Smooth muscle cell (in vitro differentiated cells): ENCODE measurements around the gene ZNF784. TPM values are rescaled to one million over a fixed set of nuclear protein-coding genes. Genes with fewer than 3 reads are reported as not detected.

ENCODE experiments used
- DNase-seq: peaks from one replicate; lab custom pipeline; 2025; ENCODE audit not compliant: unreplicated experiment; lab: John Stamatoyannopoulos, UW
- H2AFZ ChIP-seq: fragments of 200-600 bp; sonication (generic); 2 replicates; pipeline ENCODE4 v1.6.0; 2016; ENCODE audit warnings: antibody characterized with exemption, low read depth, mild to moderate bottlenecking
- H3F3A ChIP-seq: fragments of 200-600 bp; sonication (generic); 2 replicates; pipeline ENCODE4 v1.6.0; 2017; ENCODE audit warnings: antibody characterized with exemption, low read depth
- H3K27ac ChIP-seq: fragments of 200-600 bp; sonication (generic); 2 replicates; pipeline ENCODE4 v1.5.1; 2016; ENCODE audit warnings: low read depth, mild to moderate bottlenecking
- H3K27me3 ChIP-seq: fragments of 200-600 bp; sonication (generic); 2 replicates; pipeline ENCODE4 v1.6.1; 2016; ENCODE audit warnings: low read depth, mild to moderate bottlenecking
- H3K36me3 ChIP-seq: fragments of 200-600 bp; sonication (generic); 2 replicates; pipeline ENCODE4 v1.5.1; 2016; ENCODE audit warnings: low read depth
- H3K4me1 ChIP-seq: fragments of 200-600 bp; sonication (generic); 2 replicates; pipeline ENCODE4 v1.5.1; 2016; ENCODE audit warnings: low read depth
- H3K4me2 ChIP-seq: fragments of 200-600 bp; sonication (generic); 2 replicates; pipeline ENCODE4 v1.6.0; 2016; ENCODE audit warnings: mild to moderate bottlenecking
- H3K4me3 ChIP-seq: fragments of 200-600 bp; sonication (generic); 2 replicates; pipeline ENCODE4 v1.5.1; 2016; ENCODE audit warnings: mild to moderate bottlenecking
- H3K79me2 ChIP-seq: fragments of 200-600 bp; sonication (generic); 2 replicates; pipeline ENCODE4 v1.6.0; 2016; ENCODE audit warnings: low read depth, mild to moderate bottlenecking
- H3K9ac ChIP-seq: fragments of 200-600 bp; sonication (generic); 2 replicates; pipeline ENCODE4 v1.6.0; 2016; ENCODE audit warnings: low read depth
- H3K9me3 ChIP-seq: fragments of 200-600 bp; sonication (generic); replicated peaks from 2 replicates; pipeline ENCODE4 v1.5.1; 2016; ENCODE audit warnings: low read depth
- H4K20me1 ChIP-seq: fragments of 200-600 bp; sonication (generic); 2 replicates; pipeline ENCODE4 v1.6.0; 2016; ENCODE audit warnings: low read depth
- CTCF ChIP-seq: fragments of 200-600 bp; sonication (generic); IDR thresholded peaks from 2 replicates; pipeline ENCODE4 v1.5.1; 2017; ENCODE audit warnings: borderline replicate concordance, mild to moderate bottlenecking, antibody characterized with exemption; ENCODE audit not compliant: insufficient read depth, poor library complexity, severe bottlenecking
- WGBS: methylation state at CpG from one replicate; pipeline ENCODE4 v1.1.7; 2016; ENCODE audit warnings: low lambda C conversion rate; 5-methylcytosine and 5-hydroxymethylcytosine counted together
- polyA plus RNA-seq: library from polyadenylated mRNA; unstranded; fragments of >200 nt; fragmentation: Nextera tagmentation; extraction: Ambion mirVana; gene quantifications from 2 replicates; pipeline ENCODE4 v1.2.1, GENCODE V29; 2016
- total RNA-seq: library from RNA; depleted of rRNA; stranded (reverse); fragments of >200 nt; gene quantifications from 2 replicates; pipeline ENCODE4 v1.2.3, GENCODE V29; 2014

ZNF784 gene
- total and polyA plus RNA-seq, 2 experiments from 2014 or later: 3.1 to 7.3 TPM

- H3K27me3 ChIP-seq: no peaks in the 10 kb centered on the region
- no peaks in the 10 kb centered on the region for H3K9me3 ChIP-seq
- H3F3A ChIP-seq: peaks cover 19% of the 10 kb centered on the region
- under 1% methylated on average over 47 of the region's 56 CpGs for WGBS
- H3K4me2 ChIP-seq: peak within 1 kb of the TSS; percentile 97
- peaks cover 55% of the 10 kb centered on the region for H3K79me2 ChIP-seq
- peak within 1 kb of the TSS; percentile 79 for H3K9ac ChIP-seq
- H3K27ac ChIP-seq: peak within 1 kb of the TSS; percentile 62
- DNase-seq: peak; percentile 47
- H2AFZ ChIP-seq: no peak within 1 kb of the TSS
- no peak for TF ChIP-seq CTCF
- H4K20me1 ChIP-seq: no peaks in the 10 kb centered on the region
- peaks cover 22% of the 10 kb centered on the region for H3K4me1 ChIP-seq
- peak within 1 kb of the TSS; percentile 79 for H3K4me3 ChIP-seq
- no peaks in the 10 kb centered on the region for H3K36me3 ChIP-seq
These were observed 18.9 kb upstream of the ZNF784 start, which contains the start of gene ZNF581 for GRCh38 chr19:55643003-55643886. TSS of gene ZNF581 (plus strand) at chr19:55643649. CDS start at chr19:55644572, 923 bp downstream.

GRCh38 chr19:55642153-55643002, 18.0 kb upstream of the ZNF784 start:
- no peaks in the 10 kb centered on the region for H3K36me3 ChIP-seq
- no peak overlapping the region for H2AFZ ChIP-seq
- peak overlapping the region; percentile 79 for H3K4me3 ChIP-seq
- H3K4me1 ChIP-seq: peaks cover 21% of the 10 kb centered on the region
- H3K27me3 ChIP-seq: no peaks in the 10 kb centered on the region
- peak overlapping the region; percentile 62 for H3K27ac ChIP-seq
- no peaks in the 10 kb centered on the region for H3K9me3 ChIP-seq
- peak overlapping the region; percentile 80 for H3K9ac ChIP-seq
- no peak for DNase-seq
- H3K79me2 ChIP-seq: peaks cover 58% of the 10 kb centered on the region
- H3K4me2 ChIP-seq: peak overlapping the region; percentile 97
- WGBS: under 1% methylated on average over 47 of the region's 65 CpGs
- no peak for TF ChIP-seq CTCF
- H4K20me1 ChIP-seq: no peaks in the 10 kb centered on the region
- H3F3A ChIP-seq: peaks cover 19% of the 10 kb centered on the region

- no peaks in the 10 kb centered on the region for H3K36me3 ChIP-seq
- peak overlapping the region; percentile 81 for H2AFZ ChIP-seq
- H4K20me1 ChIP-seq: no peaks in the 10 kb centered on the region
- H3K27ac ChIP-seq: peak overlapping the region; percentile 62
- H3K79me2 ChIP-seq: peaks cover 57% of the 10 kb centered on the region
- peak overlapping the region; percentile 80 for H3K9ac ChIP-seq
- WGBS: 2% methylated on average over 23 of the region's 25 CpGs
- peak overlapping the region; percentile 97 for H3K4me2 ChIP-seq
- peak overlapping the region; percentile 79 for H3K4me3 ChIP-seq
- H3K9me3 ChIP-seq: no peaks in the 10 kb centered on the region
- peaks cover 15% of the 10 kb centered on the region for H3K4me1 ChIP-seq
- H3K27me3 ChIP-seq: no peaks in the 10 kb centered on the region
- no peak for DNase-seq
- H3F3A ChIP-seq: peaks cover 12% of the 10 kb centered on the region
- TF ChIP-seq CTCF: no peak
These were observed 17.2 kb upstream of the ZNF784 start for GRCh38 chr19:55641426-55642152.
